SK-N-SH treated with all-trans-retinoic acid at 6 μM for 48 hours (cell line): ENCODE results near the gene CACNB2.

Source experiments
- ISL1 ChIP-seq: fragments of 250-450 bp; sonication (Bioruptor Pico); IDR thresholded peaks from 2 replicates; pipeline ENCODE4 v2.1.2; 2022; ENCODE audit warnings: mild to moderate bottlenecking, moderate library complexity
- RARB ChIP-seq: fragments of 250-450 bp; sonication (Bioruptor Pico); IDR thresholded peaks from 2 replicates; pipeline ENCODE4 v1.8.0; 2021; ENCODE audit warnings: mild to moderate bottlenecking, moderate library complexity
- ZFP3 ChIP-seq: fragments of 250-450 bp; sonication (Bioruptor Pico); IDR thresholded peaks from 2 replicates; pipeline ENCODE4 v1.5.0; 2020; ENCODE audit warnings: mild to moderate bottlenecking, moderate library complexity
- TF ChIP-seq, protein P1 (sequence below): fragments of 250-450 bp; sonication (Bioruptor Pico); IDR thresholded peaks from 2 replicates; pipeline ENCODE4 v1.5.1; 2021; ENCODE audit warnings: mild to moderate bottlenecking, moderate library complexity

DNA sequence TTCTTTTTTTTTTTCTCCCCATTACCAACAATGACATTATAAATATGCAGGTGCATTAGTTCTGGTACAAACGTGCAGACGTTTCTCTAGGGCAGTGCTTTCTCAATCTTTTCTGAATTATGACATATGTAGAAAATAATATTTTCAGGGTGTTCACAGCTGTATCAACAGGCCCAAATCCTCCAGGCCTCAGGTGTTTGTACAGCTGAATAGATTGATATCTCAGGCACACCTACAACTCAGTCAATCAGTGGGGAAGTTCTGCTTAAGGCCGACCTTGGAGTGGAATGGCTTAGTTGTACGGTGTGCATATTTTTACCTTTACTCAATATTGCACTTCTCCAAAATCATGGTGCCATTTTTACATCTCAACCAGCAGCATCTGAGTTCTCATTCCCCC, 71.6 kb downstream of the CACNB2 start:
- TF ChIP-seq, protein P1, sequence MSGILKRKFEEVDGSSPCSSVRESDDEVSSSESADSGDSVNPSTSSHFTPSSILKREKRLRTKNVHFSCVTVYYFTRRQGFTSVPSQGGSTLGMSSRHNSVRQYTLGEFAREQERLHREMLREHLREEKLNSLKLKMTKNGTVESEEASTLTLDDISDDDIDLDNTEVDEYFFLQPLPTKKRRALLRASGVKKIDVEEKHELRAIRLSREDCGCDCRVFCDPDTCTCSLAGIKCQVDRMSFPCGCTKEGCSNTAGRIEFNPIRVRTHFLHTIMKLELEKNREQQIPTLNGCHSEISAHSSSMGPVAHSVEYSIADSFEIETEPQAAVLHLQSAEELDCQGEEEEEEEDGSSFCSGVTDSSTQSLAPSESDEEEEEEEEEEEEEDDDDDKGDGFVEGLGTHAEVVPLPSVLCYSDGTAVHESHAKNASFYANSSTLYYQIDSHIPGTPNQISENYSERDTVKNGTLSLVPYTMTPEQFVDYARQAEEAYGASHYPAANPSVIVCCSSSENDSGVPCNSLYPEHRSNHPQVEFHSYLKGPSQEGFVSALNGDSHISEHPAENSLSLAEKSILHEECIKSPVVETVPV (CRISPR knock-in tag), result no peak
- TF ChIP-seq ISL1 (no peak), ZFP3 (CRISPR knock-in tag) (no peak), RARB (no peak)
